Activated T-cell treated with anti-CD3 and anti-CD28 coated beads, Interleukin-2, amount 50 U/mL, for 24 hours (primary cell): ENCODE results near the gene SLC16A12.
"Not testable (repeated sequence)": the region's sequence is repeated elsewhere in the genome, so short reads cannot be mapped to it uniquely, and the experiment has no call there.

Source experiments
- DNase-seq: peaks from one replicate; pipeline ENCODE4 v3.0.0-alpha.2; 2020
- H3K27ac Mint-ChIP-seq: 2 replicates; pipeline ENCODE4 v1.8.0; 2020; ENCODE audit warnings: mild to moderate bottlenecking, mixed read lengths
- H3K27me3 Mint-ChIP-seq: 2 replicates; pipeline ENCODE4 v1.8.0; 2020; ENCODE audit warnings: mixed read lengths
- H3K36me3 Mint-ChIP-seq: 2 replicates; pipeline ENCODE4 v1.8.0; 2020; ENCODE audit warnings: low read depth, mixed read lengths
- H3K4me1 Mint-ChIP-seq: 2 replicates; pipeline ENCODE4 v1.8.0; 2020; ENCODE audit warnings: low read depth, mixed read lengths
- H3K4me3 Mint-ChIP-seq: 2 replicates; pipeline ENCODE4 v1.8.0; 2020; ENCODE audit warnings: mild to moderate bottlenecking, moderate library complexity, mixed read lengths
- H3K9me3 Mint-ChIP-seq: 2 replicates; pipeline ENCODE4 v1.8.0; 2020; ENCODE audit warnings: mixed read lengths

Gene SLC16A12

DNA sequence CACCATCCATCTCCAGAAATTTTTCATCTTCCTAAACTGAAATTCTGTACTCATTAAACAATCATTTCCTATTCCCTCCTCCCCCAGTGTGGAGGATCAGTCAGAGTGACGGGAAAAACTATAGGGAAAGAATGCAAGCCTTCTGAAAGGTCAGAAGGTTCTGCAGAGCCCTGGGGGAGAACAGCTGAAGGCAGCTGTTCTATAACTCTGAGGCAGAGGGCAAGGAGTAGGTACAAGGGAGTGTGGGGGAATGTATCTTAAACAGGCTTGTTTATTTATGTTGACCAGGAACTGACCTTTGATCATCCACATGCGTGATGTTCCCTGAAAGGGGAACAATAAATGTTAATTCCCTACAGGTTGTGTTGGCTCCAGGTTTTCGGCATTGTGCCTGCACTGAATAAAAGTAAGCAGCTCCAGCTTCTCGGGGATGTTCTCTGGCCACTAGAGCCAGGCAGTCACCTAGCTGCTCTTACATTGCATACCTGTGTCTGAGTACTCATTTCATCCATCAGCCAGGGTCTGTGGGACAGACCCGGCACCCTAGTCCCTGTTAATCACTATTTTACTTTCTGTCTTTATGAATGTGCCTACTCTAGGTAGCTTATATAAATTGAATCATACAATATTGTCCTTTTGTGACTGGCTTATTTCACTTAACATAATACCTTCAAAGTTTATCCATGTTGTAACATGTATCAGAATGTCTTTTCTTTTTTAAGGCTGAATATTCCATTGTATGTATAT lies 137.2 kb downstream of the SLC16A12 start:
- DNase-seq, result no peak
- no peak overlapping the region for H3K27ac Mint-ChIP-seq
- peaks cover 3% of the 10 kb centered on the region for H3K9me3 Mint-ChIP-seq
- H3K27me3 Mint-ChIP-seq, result no peaks in the 10 kb centered on the region
- peaks cover 32% of the 10 kb centered on the region for H3K36me3 Mint-ChIP-seq
- H3K4me1 Mint-ChIP-seq, result peaks cover 48% of the 10 kb centered on the region
- H3K4me3 Mint-ChIP-seq, result no peak overlapping the region

DNA sequence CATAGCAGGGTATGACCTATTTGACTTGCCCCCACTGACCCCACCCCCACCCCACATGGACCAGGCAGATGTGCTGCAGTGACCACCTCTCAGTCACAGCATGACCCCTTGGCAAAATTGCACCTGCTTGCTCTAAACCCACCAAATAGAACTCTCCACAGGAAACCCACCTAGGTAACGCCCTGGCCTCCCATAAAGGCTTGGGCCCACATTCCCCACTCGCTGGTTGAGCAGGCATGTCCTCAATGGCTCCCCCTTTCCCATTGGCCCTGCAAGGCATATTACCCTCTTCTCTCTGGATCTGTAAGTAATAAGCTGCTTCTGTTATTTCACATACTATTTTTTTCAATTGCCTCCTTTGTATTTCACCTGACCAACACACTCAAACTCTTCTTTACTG lies 140.3 kb downstream of the SLC16A12 start:
- Mint-ChIP-seq H3K4me3 (no peak overlapping the region), H3K27ac (no peak overlapping the region), H3K27me3 (no peaks in the 10 kb centered on the region), H3K4me1 (peaks cover 53% of the 10 kb centered on the region), H3K9me3 (peaks cover 3% of the 10 kb centered on the region), H3K36me3 (peaks cover 9% of the 10 kb centered on the region)
- no peak for DNase-seq

DNA sequence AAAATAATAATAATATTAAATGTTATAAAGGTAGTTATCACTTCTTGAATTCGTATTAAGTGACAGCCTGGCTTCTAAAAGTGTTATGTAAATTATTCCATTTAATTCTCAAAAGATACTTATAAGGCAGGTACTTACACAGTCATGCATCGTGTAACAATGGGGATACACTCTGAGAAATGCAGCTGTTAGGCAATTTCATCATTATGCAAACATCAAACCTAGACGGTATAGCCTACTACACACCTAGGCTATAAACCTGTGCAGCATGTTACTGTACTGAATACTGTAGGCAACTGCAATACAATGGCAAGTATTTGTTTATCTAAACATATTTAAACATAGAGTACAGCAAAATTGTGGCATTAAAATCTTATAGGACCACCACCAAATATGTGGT lies 141.5 kb downstream of the SLC16A12 start:
- H3K9me3 Mint-ChIP-seq, result peaks cover 3% of the 10 kb centered on the region
- no peak for DNase-seq
- H3K4me3 Mint-ChIP-seq, result no peak overlapping the region
- peaks cover 6% of the 10 kb centered on the region for H3K36me3 Mint-ChIP-seq
- no peaks in the 10 kb centered on the region for H3K27me3 Mint-ChIP-seq
- peaks cover 47% of the 10 kb centered on the region for H3K4me1 Mint-ChIP-seq
- no peak overlapping the region for H3K27ac Mint-ChIP-seq

DNA sequence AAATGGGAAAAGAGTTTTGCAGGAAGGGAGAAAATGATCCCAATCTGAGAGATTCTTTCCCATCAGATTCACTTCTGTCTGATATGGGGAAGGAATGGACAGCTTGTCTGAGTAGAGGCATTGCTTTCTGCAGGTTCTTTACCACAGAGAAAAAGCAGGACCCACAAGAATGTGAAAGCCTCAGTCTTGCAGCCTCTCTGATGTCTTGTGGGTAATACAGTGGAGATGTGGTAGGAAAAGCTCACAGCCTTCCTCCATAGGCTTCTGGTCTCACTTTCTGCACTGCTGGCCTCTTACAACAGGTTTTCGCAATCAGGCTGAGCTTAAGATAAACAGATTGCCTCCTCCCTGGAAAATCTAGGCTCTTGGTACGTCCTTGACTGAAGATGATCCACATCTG lies 142.4 kb downstream of the SLC16A12 start:
- Mint-ChIP-seq H3K4me3 (peak overlapping the region; percentile 71), H3K27me3 (no peaks in the 10 kb centered on the region), H3K36me3 (peaks cover 3% of the 10 kb centered on the region), H3K27ac (no peak overlapping the region), H3K4me1 (peaks cover 41% of the 10 kb centered on the region), H3K9me3 (peaks cover 3% of the 10 kb centered on the region)
- DNase-seq, result no peak

- H3K27ac Mint-ChIP-seq, result peak within 1 kb of the TSS; percentile 59
- peaks cover 3% of the 10 kb centered on the region for H3K9me3 Mint-ChIP-seq
- no peaks in the 10 kb centered on the region for H3K27me3 Mint-ChIP-seq
- peaks cover 2% of the 10 kb centered on the region for H3K36me3 Mint-ChIP-seq
- no peak for DNase-seq
- H3K4me1 Mint-ChIP-seq, result peaks cover 39% of the 10 kb centered on the region
- H3K4me3 Mint-ChIP-seq, result peak within 1 kb of the TSS; percentile 71
Observed at GRCh38 chr10:89391907-89392756, 143.3 kb downstream of the SLC16A12 start, which contains the start of gene IFIT1. Gene IFIT1 (plus strand): TSS chr10:89392623. CDS start chr10:89392713, 90 bp downstream.

DNA sequence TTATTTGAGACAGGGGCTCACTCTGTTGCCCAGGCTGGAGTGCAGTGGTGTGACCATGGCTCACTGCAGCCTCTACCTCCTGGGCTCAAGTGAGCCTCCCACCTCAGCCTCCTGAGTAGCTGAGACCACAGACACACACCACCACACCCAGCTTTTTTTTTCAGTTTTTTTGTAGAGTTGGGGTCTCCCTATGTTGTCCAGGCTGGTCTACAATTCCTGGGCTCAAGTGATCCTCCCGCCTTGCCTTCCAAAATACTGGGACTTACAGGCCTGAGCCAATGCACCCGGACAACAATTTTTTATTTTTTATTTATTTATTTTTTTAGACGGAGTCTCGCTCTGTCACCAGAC lies 144.2 kb downstream of the SLC16A12 start:
- DNase-seq, H3K9me3 Mint-ChIP-seq, H3K27ac Mint-ChIP-seq, H3K27me3 Mint-ChIP-seq, H3K4me3 Mint-ChIP-seq, H3K36me3 Mint-ChIP-seq: not testable (repeated sequence)
- peaks cover 33% of the 10 kb centered on the region for H3K4me1 Mint-ChIP-seq

DNA sequence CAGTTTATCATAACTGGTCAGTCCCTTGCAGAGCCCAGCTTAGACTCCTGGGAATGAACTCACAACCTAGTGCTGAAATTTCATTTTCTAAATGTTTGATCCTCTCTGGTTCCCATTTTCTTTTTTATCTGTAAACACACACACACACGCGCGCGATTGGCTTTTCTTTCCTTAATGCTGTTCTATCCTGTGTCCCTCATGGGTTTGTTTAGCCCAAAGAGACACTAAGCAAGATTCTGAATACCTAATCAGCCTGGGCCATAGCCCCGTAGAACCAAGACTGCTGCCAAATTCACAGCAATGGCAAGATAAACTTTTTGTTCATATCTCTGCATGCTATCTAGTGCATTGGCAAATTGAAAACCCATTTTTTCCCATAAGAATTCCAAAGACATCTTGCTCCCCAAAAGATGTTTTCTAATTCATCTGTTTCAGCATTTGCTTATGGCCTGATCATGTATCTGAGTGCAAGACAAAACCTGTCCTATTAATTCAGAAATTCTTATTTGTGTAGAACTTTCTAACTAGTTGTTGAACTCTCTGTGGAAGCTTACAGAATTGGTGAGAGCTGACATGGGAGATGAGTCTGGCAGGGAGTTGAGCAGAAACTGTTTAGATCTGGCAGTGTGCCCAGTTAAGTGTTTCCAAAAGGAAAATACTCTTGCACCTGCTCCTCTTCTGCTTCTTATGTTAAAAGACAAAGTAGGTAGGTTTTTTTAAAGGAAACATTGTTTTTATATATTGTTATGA lies 144.7 kb downstream of the SLC16A12 start:
- DNase-seq, result no peak
- Mint-ChIP-seq H3K27ac (no peak overlapping the region), H3K36me3 (no peaks in the 10 kb centered on the region), H3K9me3 (peaks cover 3% of the 10 kb centered on the region), H3K4me3 (no peak overlapping the region), H3K4me1 (peaks cover 29% of the 10 kb centered on the region), H3K27me3 (no peaks in the 10 kb centered on the region)

DNA sequence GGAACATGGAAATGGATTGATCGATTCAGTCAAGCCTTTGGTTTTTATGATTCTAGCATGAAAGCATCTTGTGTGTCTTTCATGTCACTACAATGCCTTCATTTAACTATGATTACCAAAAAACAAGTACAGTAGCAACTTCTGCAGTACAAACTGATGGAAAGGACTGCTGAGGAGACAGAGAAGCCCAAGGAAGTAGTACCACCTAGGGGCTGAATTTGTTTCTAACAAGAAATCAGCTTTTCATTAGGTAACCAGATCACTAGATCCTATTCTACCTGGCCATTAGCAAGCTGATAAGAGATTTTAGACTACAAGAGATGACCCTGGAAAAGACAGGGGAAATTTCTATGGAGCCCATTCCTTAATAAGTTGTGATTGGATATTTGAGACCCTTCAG lies 146.1 kb downstream of the SLC16A12 start:
- no peaks in the 10 kb centered on the region for H3K36me3 Mint-ChIP-seq
- no peak for DNase-seq
- H3K27me3 Mint-ChIP-seq, result no peaks in the 10 kb centered on the region
- no peak overlapping the region for H3K4me3 Mint-ChIP-seq
- no peaks in the 10 kb centered on the region for H3K9me3 Mint-ChIP-seq
- peaks cover 20% of the 10 kb centered on the region for H3K4me1 Mint-ChIP-seq
- no peak overlapping the region for H3K27ac Mint-ChIP-seq

DNA sequence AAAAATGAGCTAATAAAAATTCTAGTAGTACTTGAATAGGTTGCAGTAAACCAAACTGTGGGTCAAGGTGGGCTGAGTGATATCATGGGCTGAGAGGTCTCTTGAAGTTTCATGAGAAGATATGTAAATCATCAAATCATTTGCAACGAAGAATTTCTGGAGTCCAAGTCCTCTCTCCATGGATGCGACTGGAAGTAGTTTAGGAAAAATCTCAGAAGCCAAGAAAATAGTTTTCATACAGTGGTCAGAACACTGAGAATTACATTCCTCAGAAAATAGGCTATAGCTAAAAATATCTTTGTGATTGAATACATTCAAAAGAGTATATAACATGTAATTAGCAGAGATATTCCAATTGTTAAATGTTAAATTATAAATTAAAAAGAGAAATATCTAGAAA lies 146.6 kb downstream of the SLC16A12 start:
- Mint-ChIP-seq H3K27ac (no peak overlapping the region), H3K4me1 (peaks cover 15% of the 10 kb centered on the region), H3K27me3 (no peaks in the 10 kb centered on the region), H3K36me3 (no peaks in the 10 kb centered on the region), H3K9me3 (no peaks in the 10 kb centered on the region), H3K4me3 (no peak overlapping the region)
- no peak for DNase-seq

DNA sequence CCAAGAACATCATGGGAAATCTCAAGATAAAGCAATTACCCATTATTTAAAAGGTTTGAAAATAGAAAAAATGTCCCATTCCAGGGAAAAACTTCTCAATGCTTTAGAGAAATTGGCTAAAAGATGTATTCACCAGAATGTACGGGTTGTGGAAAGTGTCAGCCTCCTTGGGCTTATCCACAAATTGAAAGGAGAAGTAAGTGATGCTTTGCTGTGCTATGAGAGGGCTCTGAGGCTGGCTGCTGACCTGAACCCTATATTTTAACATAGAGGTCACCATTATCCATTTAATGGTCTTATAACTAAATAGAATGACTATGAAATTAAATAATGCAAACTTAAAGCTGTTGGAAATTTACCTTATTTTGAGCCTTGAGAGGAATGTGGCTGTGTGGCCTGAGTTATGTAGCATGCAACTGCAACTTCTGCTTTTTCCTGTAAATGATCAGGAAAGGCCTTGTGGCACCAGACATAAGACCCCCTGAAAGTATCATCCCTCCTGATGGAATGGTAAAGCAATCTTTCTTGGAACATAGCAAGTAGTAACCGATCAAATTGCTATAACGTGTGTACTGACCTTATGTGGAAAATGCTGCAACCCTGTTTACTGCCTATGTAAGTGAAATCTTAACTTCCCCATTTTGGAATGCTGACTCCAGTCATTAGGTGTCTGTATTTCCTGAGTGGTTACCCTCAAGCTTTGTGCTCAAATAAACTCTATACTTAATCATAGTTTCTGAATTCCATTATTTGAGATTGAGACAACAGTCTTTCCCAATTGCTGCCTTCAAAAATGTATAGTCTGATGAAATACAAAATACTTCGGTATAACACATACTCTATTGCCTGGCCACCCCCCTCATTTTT lies 150.7 kb downstream of the SLC16A12 start:
- Mint-ChIP-seq H3K27ac (no peak overlapping the region), H3K36me3 (no peaks in the 10 kb centered on the region), H3K4me3 (no peak overlapping the region), H3K4me1 (peaks cover 2% of the 10 kb centered on the region), H3K9me3 (no peaks in the 10 kb centered on the region), H3K27me3 (no peaks in the 10 kb centered on the region)
- no peak for DNase-seq

DNA sequence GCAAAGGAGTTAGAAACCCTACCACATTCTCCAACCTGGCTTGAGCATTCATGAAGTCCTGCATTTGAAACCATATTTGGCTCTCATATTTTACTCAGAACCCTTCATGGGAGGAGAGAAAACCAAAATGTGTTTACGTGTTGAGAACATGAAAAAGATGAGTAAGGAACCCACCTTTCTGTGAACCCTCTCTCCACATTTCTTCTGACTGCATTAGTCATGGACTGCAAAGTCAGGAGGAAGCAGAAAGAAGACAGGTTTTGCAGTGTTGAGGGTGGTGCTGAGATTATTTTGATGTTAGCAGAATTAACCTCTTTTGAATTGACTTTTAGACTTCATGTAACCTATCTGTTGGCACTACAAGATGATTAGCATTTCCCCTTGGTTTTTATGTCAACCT lies 152.6 kb downstream of the SLC16A12 start:
- H3K27me3 Mint-ChIP-seq, result no peaks in the 10 kb centered on the region
- no peaks in the 10 kb centered on the region for H3K36me3 Mint-ChIP-seq
- peaks cover 2% of the 10 kb centered on the region for H3K4me1 Mint-ChIP-seq

More for the DNA sequence above, 152.6 kb downstream of the SLC16A12 start:
- Mint-ChIP-seq H3K27ac (no peak overlapping the region), H3K4me3 (no peak overlapping the region), H3K9me3 (no peaks in the 10 kb centered on the region)
- DNase-seq, result no peak
